D721Med (cell line): ENCODE measurements around the gene ZFYVE21.

Source experiments
- DNase-seq: peaks from one replicate; pipeline ENCODE4 v3.0.0; 2011; ENCODE audit warnings: low spot score; ENCODE audit not compliant: insufficient read length
- FAIRE-seq: peaks from 2 replicates; lab custom pipeline; 2011; peaks lifted over from hg19 to GRCh38; lab: Jason Lieb, UNC
- CTCF ChIP-seq: IDR thresholded peaks from 2 replicates; pipeline ENCODE4 v1.5.1; 2012; ENCODE audit warnings: mild to moderate bottlenecking, control low read depth; ENCODE audit not compliant: insufficient read depth; ENCODE audit errors: missing control alignments

The ZFYVE21 gene

DNA sequence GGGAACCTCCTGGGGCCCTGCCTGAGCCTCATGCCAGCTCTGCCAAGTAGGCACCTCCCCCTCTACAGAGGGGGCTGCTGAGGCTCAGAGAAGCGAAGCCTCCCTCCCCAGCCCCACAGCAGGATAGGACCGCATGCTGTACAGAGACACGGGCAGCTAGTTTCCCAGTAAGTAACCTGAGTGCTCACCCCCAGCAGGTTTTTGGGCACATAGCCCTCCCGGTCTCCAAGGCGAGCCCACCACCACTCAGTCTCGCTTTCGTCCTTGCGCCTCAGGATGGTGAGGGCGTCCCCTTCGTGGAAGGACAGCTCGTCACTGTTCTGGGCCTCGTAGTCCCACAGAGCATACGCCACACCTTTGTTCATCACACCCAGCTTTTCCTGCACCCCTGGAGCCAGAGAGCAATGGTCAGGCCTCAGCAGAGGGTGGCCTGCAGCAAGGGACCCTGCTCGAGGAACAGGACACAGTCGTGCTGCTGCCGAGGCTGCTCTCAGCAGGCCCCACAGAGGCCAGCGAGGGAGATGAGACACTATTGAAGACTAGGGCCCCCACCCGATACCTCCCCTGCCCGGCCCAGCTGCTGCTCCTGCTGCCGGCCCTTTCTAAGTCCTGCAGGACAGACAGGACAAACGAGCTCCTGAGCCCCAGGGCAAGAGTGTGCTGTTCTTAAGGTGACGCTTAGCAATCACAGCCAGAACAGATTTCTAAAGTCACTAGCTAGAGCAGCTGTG lies 20.4 kb downstream of the ZFYVE21 start:
- DNase-seq (no peak), FAIRE-seq (no peak)
- TF ChIP-seq CTCF: no peak

- TF ChIP-seq CTCF: no peak
- peak; percentile 3 for DNase-seq
- no peak for FAIRE-seq
Measured at GRCh38 chr14:103736546-103737431, 21.2 kb downstream of the ZFYVE21 start.

DNA sequence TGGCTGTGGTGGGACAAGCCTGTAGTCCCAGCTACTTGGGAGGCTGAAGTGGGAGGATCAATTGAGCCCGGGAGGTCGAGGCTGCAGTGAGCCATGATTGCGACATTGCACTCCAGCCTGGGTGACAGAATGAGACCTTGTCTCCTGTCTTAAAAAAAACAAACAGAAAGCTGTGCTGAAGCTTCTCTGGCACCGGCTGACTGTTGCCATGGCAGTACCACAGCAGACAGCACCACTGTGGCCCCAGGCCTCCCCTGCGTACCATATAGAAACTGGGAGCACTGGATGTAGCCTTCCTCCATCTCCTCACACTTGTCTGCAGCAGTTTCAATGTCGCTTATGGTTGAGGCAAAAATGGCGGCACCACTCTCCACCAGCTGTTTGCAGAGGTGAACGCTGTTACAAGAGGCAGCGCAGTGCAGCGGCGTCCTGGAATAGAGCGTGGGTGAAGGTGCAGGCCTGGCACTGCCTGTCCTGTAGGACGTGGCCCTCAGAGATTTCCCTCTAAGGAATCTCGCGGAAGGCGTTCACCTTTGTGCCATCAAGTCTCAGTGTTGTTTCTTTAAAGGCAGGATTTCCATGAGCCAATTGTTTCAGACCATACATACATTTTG lies 21.9 kb downstream of the ZFYVE21 start:
- TF ChIP-seq CTCF: no peak
- FAIRE-seq: no peak
- no peak for DNase-seq

GRCh38 chr14:103738166-103738565 lies 22.6 kb downstream of the ZFYVE21 start:
- no peak for DNase-seq
- TF ChIP-seq CTCF: no peak
- FAIRE-seq: no peak

DNA sequence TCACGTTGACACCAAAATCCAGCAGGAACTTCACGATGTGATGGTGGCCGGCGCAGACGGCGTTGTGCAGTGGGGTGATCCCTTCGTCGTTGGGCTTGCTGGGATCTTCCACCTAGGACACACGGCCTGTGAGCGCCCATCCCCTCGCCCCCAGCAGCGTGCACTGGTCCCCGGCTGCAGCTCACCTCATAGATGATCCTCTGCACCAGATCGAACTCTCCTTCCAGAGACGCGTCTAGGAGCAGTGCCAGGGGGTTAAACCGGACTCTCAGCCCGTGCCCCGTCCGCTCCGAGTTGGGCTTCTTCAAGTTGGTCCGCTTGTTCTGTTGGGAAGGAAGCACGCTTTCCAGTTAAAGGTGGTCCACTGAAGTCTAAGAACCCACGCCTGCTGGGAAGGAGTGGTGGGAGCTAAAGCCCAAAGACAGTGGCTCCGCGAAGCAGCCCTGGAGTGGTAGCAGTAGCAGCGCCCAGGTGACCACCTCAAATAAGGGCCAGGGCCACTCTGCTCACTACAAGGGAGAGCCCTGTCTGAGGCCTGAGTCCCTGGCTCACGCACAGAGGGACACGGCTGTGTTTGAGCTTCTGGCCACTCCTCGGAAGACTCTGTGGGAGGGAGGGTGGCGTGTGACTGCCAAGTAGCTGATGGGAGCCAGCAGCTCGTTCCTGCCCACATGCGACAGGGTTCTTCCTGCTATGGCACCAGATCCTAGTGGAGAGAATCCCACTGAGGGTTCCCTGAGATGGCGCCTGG lies 23.3 kb downstream of the ZFYVE21 start:
- TF ChIP-seq CTCF: no peak
- FAIRE-seq (no peak), DNase-seq (no peak)

- TF ChIP-seq CTCF: no peak
- no peak for DNase-seq
- FAIRE-seq: no peak
Measured at GRCh38 chr14:103739466-103739792, 23.8 kb downstream of the ZFYVE21 start.
